ENCODE results near the gene RAB8B.

RAB8B gene

GRCh38 chr15:63292241-63292640, 102.8 kb downstream of the RAB8B start:
- TF ChIP-seq, protein P1, sequence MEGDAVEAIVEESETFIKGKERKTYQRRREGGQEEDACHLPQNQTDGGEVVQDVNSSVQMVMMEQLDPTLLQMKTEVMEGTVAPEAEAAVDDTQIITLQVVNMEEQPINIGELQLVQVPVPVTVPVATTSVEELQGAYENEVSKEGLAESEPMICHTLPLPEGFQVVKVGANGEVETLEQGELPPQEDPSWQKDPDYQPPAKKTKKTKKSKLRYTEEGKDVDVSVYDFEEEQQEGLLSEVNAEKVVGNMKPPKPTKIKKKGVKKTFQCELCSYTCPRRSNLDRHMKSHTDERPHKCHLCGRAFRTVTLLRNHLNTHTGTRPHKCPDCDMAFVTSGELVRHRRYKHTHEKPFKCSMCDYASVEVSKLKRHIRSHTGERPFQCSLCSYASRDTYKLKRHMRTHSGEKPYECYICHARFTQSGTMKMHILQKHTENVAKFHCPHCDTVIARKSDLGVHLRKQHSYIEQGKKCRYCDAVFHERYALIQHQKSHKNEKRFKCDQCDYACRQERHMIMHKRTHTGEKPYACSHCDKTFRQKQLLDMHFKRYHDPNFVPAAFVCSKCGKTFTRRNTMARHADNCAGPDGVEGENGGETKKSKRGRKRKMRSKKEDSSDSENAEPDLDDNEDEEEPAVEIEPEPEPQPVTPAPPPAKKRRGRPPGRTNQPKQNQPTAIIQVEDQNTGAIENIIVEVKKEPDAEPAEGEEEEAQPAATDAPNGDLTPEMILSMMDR (conservative IDR thresholded peaks at IDR 0.05; ENCODE audit: low read depth, low read length) = no peak
- no peak overlapping the region for H3K4me3 ChIP-seq (ENCODE audit: low read depth, low read length)
- DNase-seq (ENCODE audit: low read depth) = no peak

DNA sequence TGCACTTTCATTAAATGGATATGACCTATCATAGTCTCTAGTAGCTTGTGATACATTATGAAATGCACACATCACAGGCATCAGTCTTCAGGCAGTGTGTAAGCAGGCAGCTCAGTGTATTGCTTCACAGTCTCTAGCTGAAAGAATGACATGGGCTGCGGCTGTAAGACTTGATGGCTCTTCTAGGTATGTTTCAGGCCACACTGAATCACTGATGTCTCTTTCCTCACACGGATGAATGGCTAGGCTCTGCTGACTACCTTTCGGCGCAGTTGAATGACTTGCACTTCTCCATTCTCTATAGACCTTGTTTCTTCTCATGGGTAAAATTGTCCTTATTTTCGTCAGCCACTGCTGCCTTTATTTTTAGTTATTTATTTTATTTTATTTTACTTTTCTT, 103.4 kb downstream of the RAB8B start:
- no peak overlapping the region for H3K4me3 ChIP-seq (ENCODE audit: low read depth, low read length)
- TF ChIP-seq, protein P1 (conservative IDR thresholded peaks at IDR 0.05; ENCODE audit: low read depth, low read length) = no peak
- peak; percentile 85 for DNase-seq (ENCODE audit: low read depth)

GRCh38 chr15:63294359-63294758, 105.0 kb downstream of the RAB8B start:
- TF ChIP-seq, protein P1 (conservative IDR thresholded peaks at IDR 0.05; ENCODE audit: low read depth, low read length) = no peak
- H3K4me3 ChIP-seq (ENCODE audit: low read depth, low read length) = no peak overlapping the region
- no peak for DNase-seq (ENCODE audit: low read depth)

DNA sequence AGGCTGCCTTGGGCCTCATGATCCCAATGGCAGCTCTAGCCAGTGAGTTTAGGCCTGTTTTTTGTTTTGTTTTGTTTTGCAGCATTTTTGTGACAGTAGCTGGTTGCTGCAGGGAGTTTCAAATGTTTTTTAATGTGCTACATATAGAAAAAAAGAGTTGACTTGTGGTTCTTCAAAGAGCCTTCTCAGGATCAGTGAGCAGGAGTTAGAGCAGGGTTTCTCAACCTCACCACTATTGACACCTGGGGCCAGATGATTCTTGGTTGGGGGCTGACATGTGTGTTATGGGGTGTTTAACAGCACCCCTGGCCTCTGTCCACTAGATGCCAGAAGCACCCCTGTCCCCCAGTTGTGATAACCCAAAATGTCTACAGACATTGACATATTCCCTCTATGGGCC, 105.9 kb downstream of the RAB8B start:
- TF ChIP-seq, protein P1 (conservative IDR thresholded peaks at IDR 0.05; ENCODE audit: low read depth, low read length) = no peak
- DNase-seq (ENCODE audit: low read depth) = no peak
- H3K4me3 ChIP-seq (ENCODE audit: low read depth, low read length) = no peak overlapping the region

GRCh38 chr15:63296195-63296594, 106.8 kb downstream of the RAB8B start:
- no peak overlapping the region for H3K4me3 ChIP-seq (ENCODE audit: low read depth, low read length)
- DNase-seq (ENCODE audit: low read depth) = no peak
- TF ChIP-seq, protein P1 (conservative IDR thresholded peaks at IDR 0.05; ENCODE audit: low read depth, low read length) = no peak

- TF ChIP-seq, protein P1 (conservative IDR thresholded peaks at IDR 0.05; ENCODE audit: low read depth, low read length) = no peak
- DNase-seq (ENCODE audit: low read depth) = no peak
Measured at GRCh38 chr15:63299943-63300575, 110.7 kb downstream of the RAB8B start.

DNA sequence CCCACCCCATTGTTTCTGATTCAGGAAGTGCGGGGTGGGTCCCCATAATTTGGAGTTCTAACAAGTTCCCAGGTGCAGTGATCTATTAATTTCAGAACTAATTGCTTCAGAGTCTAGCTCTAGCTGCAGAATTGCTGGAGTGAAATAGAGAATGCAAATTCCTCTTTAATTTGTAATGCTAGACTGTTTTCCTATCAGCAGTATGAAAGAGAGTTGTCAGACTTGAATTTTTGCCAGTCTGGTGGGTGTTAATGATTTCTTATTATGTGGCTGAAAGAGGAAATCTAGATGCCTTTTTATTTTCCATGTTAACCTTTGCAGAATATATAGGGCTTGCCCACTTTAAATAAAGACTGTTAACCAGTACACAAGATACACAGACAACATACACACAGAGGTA, 111.7 kb downstream of the RAB8B start:
- H3K4me3 ChIP-seq (ENCODE audit: low read depth, low read length) = no peak overlapping the region
- TF ChIP-seq, protein P1 (conservative IDR thresholded peaks at IDR 0.05; ENCODE audit: low read depth, low read length) = no peak
- no peak for DNase-seq (ENCODE audit: low read depth)

More at GRCh38 chr15:63299943-63300575, 110.7 kb downstream of the RAB8B start:
- no peak overlapping the region for H3K4me3 ChIP-seq (ENCODE audit: low read depth, low read length)
